Hematopoietic multipotent progenitor cell treated with erythropoietin and hydrocortisone succinate and interleukin-3 and kit ligand, for 6 days (in vitro differentiated cells): ENCODE measurements around the gene CNTFR.
"Not testable (repeated sequence)": the region's sequence is repeated elsewhere in the genome, so short reads cannot be mapped to it uniquely, and the experiment has no call there.

Source experiments
- DNase-seq: peaks from one replicate; pipeline ENCODE4 v3.0.0-alpha.2; 2015

CNTFR gene, protein sequence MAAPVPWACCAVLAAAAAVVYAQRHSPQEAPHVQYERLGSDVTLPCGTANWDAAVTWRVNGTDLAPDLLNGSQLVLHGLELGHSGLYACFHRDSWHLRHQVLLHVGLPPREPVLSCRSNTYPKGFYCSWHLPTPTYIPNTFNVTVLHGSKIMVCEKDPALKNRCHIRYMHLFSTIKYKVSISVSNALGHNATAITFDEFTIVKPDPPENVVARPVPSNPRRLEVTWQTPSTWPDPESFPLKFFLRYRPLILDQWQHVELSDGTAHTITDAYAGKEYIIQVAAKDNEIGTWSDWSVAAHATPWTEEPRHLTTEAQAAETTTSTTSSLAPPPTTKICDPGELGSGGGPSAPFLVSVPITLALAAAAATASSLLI

DNA sequence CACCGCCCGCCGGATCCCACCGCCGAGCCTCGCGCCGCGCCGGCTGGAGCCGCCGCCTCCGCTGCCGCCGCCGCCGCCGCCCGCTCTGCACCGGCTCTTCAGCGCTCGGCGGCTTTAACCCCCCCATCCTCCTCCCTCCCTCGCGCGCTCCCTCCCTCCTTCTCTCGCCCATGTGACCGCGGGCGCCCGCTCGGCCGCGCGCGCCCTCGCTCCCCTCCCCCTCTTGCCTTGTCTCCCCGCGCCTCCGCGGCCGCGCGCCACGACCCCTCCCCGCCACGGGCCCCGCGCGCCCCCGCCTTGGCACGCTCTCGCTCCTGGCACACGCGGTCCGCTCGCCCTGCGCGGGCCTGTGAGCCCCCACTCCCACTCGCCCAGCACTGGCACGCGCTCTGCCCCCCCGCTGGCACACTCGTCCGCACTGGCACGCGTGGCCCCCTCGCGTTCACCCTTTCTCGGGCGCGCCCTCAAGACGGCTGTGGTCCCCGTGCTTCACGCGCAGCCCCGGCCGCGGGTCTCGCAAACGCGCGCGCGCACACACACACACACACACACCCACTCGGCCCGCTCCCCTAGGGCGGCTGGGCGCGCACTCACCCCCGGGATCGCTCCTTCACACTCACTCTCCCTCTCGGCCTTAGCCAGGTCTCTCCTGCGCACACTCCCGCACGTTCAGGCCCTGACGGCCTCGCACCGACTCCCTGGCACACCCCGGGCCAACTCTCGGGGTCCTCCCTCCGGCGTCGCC is at the start of gene CNTFR:
TSS of gene CNTFR (minus strand) at position 89 of the 745 bp plus-strand sequence. CDS start 20,743 bp downstream, outside the sequence.
- DNase-seq = peak; percentile 34

- not testable (repeated sequence) for DNase-seq
These were observed 49.8 kb upstream of the CNTFR start for GRCh38 chr9:34639322-34639721.

GRCh38 chr9:34638138-34638445 is 48.6 kb upstream of the CNTFR start:
- DNase-seq = no peak

GRCh38 chr9:34637356-34638137 is 48.0 kb upstream of the CNTFR start, which contains the start of gene SIGMAR1:
SIGMAR1 (minus strand) TSS chr9:34637787; CDS start chr9:34637697, 90 bp downstream.
- peak; percentile 96 for DNase-seq

DNA sequence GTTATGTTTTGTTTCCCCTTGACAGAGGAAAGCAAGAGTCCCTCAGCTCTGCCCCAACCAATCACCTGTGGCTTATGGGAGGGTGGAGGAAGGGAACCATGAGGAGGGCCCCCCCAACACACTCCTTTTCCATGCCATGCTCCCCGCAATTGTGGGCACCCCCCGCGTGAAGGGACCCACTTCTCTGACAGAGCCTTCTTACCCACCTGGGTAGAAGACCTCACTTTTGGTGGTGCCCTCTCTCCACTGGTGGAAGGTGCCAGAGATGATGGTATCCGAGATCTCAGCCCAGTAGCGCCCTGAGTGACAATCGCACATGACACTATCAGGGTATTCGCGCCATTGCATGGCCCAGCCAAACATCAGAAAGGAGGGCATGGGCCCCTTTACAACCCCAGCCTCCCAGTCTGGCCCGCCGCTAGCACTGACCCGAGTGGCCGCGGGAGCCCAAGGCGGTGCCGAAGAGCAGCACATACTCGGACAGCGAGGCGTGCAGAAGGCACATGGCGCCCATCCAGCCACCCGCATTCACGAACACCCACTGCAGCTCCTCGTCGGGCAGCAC is 47.3 kb upstream of the CNTFR start:
- peak; percentile 64 for DNase-seq

- DNase-seq = no peak
These were observed 46.0 kb upstream of the CNTFR start for GRCh38 chr9:34635556-34635955.

GRCh38 chr9:34634551-34635248 is 45.2 kb upstream of the CNTFR start:
- DNase-seq = no peak

DNA sequence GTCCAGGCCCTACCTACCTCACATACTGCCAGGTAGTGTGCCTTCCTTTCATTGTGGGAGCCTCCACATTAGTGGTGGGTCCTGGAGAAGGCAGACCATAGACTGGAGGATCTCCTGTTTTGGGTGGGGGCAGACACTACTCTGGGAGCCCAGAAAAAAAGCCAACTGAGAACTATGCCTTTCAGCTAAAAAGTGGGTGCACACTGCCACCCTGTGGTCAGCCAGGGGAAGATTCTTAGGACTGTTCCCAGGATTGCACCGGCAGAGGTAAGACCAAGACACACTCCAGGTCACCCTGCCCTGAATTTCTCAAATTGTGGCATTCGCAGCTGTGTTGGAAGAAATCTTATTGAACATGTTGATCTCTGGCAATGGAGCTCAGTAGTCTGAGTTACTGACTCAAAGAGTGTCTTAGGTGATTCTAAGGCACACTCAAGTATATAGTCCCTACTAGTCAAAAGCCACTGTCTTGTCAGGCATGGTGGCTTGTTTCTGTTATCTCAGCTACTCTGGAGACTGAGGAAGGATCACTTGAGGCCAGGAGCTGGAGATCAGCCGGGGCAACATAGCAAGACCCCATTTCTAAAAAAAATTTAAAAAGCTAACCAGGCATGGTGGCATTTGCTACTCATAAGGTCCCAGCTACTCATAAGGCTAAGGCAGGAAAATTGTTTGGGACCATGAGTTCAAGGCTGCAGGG is 44.5 kb upstream of the CNTFR start:
- DNase-seq = peak; percentile 90

- no peak for DNase-seq
These were observed 43.6 kb upstream of the CNTFR start for GRCh38 chr9:34633166-34633565.

GRCh38 chr9:34630402-34631154 is 41.1 kb upstream of the CNTFR start:
- no peak for DNase-seq

DNA sequence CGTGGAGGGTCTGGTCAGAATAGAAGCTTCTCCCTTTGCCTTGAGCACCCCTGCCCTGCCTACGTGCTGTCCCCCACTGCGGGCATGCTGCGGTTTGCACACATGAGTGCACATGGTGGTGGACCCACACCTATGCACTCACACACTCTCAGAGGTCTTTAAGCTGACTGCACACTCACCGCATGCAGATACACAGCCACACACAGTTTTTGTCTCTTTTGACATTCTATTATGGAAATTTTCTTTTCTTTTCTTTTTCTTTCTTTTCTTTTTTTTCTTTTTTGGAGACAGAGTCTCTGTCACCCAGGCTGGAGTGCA is 39.9 kb upstream of the CNTFR start:
- no peak for DNase-seq

- peak; percentile 53 for DNase-seq
These were observed 39.3 kb upstream of the CNTFR start, which contains the start of gene ARID3C for GRCh38 chr9:34628656-34629490. ARID3C (minus strand) TSS chr9:34629066; CDS start chr9:34628014, 1,052 bp downstream.

GRCh38 chr9:34627716-34628655 is 38.5 kb upstream of the CNTFR start:
- no peak for DNase-seq

DNA sequence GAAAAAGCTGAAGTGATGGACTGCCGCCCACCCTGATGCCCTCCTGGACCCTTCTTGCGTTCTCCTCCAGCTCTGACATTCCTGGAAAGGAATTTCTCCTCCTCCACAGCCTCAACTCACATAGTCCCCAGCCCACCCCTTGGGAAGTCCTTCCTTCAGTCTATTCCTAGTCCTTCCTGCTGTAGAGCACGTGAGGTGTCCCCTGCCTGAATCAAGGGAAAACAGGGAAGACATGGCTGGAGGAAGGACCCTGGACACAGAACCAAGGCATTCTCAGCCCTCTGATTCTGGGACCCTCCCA is 35.6 kb upstream of the CNTFR start:
- DNase-seq = no peak

- DNase-seq = no peak
These were observed 35.1 kb upstream of the CNTFR start for GRCh38 chr9:34624475-34625185.

DNA sequence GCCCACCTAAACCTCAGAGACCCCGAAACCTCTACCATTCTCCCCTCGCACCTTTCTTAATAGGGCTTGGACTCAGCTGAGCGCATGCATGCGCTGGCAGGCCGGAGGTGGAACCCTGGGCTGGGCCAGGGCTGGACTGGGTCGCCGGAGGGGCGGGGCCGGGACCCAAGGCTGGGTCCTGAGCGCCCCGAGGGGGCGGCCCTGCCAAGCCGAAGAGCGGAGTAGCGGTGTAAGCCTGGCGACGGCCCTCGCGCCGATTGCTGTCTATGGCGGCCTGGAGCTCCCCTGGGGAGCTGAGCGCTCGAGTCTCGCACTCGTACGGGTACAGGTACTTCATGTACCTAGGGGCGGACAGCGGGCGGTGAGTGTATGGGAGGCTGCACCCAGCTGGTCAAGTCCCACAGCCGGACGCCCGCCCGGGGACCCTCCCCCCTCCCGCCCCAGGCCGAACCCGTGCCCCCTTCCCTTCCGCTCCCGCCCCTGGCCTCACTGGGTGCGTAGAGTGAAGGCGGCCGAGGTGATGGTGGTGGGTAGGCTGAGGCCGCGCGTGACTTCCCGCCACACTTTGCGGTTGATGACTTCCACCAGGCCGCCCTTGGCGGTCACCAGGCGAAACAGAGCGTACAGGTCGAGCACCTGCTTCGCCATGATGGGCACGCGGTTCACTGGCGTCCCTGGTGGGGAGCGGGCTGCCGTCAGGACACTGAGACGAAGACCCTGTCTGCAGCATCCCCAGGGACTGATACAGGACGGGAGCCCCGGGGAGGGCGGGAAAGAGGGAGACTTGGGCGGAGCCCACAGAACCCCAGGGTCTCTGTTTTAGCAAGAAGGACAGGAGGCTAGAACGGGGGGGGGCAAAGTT is 34.1 kb upstream of the CNTFR start:
- no peak for DNase-seq
